ENCODE data around the gene AVPR1B.

DNA sequence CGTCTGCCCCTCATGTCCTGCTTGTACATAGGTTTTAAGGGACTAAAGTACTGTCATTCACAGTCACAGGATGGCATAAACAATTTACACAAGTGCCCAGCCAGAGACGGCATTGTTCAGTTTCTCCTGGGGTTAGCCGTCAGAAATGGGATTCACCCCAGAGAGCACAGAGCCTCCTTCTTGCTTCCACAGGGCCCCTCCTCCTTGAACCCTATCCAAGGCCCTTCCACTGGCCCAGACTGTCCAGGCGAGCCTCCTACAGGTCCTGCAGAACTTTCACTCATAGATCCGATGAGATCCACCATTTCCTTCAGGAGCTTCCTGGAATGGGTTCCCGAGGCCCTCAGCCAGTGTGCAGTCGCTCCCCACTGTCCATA is 10.0 kb downstream of the AVPR1B start:
- no peak for TF ChIP-seq EZH2 (IDR thresholded peaks at IDR 0.05; ENCODE audit: low read length)
- TF ChIP-seq, protein P1, sequence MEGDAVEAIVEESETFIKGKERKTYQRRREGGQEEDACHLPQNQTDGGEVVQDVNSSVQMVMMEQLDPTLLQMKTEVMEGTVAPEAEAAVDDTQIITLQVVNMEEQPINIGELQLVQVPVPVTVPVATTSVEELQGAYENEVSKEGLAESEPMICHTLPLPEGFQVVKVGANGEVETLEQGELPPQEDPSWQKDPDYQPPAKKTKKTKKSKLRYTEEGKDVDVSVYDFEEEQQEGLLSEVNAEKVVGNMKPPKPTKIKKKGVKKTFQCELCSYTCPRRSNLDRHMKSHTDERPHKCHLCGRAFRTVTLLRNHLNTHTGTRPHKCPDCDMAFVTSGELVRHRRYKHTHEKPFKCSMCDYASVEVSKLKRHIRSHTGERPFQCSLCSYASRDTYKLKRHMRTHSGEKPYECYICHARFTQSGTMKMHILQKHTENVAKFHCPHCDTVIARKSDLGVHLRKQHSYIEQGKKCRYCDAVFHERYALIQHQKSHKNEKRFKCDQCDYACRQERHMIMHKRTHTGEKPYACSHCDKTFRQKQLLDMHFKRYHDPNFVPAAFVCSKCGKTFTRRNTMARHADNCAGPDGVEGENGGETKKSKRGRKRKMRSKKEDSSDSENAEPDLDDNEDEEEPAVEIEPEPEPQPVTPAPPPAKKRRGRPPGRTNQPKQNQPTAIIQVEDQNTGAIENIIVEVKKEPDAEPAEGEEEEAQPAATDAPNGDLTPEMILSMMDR (optimal IDR thresholded peaks at IDR 0.05 in 1 of 3, IDR thresholded peaks at IDR 0.05 in 1 of 3, conservative IDR thresholded peaks at IDR 0.05 in 1 of 3; ENCODE audit: extremely low read depth in 1 of 3, insufficient read depth in 2 of 3, low read length in 3 of 3), result no peak
